Measurements from ENCODE around the gene MEST.
"Not testable (repeated sequence)": the region's sequence is repeated elsewhere in the genome, so short reads cannot be mapped to it uniquely, and the experiment has no call there.

Gene MEST

DNA sequence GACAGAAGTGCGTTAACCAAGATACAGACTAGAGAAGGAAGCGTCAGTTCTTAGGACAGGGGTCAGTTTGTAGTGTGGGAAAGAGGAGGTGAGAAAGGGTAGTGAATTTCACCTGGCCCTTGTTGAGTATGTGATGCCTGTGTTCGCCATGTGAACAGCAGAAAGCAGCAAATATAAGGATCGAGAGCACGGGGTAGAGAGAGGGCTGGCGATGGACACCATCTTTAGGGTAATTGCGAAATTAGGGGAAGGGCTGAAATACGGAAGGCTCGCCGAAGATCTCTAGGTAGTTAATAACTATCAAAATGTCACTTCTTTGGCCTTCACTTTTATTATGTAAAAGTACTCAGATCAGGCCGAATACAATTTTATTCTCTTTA, 6.2 kb upstream of the MEST start:
- no peak for DNase-seq (ENCODE audit: low read depth)

DNA sequence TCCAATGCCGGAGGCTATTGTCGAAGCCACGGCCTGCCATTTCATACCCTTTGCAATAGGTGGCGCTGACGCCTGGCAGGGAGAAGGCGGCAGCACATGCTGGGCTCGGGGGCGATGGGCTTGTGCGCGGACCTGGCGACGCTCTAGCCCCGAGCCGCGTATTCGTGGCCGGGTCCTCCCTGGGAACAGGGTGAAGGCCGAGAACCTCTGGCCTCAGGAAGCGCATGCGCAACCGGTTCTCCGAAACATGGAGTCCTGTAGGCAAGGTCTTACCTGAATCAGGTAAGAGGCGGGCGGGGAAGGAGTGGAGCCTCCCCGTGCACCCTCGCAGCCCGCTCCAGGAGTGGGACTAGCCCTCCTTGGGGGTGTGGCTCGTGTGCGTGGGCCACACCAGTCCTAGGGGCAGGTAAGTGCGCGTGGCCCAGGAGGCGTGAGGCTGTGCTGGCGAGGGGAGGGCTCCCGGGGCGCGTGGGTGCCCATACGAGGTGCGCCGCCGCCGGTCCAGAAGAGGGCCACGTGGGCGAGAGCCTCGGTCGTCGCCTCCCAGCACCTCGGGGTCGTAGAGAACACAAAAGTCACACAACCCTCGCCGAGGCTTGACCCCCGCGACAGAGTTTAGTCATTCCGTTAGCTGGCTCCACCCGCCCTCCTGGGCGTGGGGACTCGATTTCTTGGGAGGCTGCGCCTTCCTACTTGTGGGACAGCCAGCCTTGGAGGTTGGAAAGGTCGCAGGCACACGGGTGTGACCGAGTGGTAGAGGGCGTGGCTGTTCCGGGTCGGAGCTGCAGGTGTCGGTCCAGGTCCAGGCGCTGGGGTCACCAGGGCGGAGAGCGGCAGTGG, 5.6 kb upstream of the MEST start:
- DNase-seq (ENCODE audit: low read depth) = peak; percentile 41

DNA sequence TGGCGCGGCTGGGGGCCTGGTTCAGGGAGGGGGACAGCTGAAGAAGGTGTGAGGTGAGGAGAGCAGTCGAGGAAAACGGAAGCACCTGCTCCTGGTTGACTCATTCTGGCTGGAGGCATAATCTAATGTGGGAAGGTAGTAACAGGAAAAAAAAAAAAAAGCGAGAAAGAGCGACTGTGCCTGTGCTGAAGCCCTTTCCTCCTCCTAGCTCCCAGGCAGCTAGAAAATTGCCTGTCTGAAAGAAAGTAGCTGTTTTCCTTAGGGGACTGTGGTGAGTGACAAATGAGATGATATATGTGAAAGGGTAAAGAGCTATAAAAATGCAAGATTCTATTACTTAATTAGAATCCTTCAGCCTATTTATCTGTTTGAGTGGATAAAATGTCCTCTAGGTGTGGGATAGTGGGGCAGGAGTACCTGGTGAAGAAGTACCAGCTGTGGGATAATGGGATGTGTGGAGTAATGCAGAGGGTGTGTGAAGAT, 4.9 kb upstream of the MEST start:
- no peak for DNase-seq (ENCODE audit: low read depth)

GRCh38 chr7:130488392-130489139, 3.3 kb upstream of the MEST start:
- DNase-seq (ENCODE audit: low read depth) = no peak

GRCh38 chr7:130489140-130489983, 2.5 kb upstream of the MEST start:
- DNase-seq (ENCODE audit: low read depth) = no peak

GRCh38 chr7:130490311-130490791, 1.5 kb upstream of the MEST start:
- no peak for DNase-seq (ENCODE audit: low read depth)

DNA sequence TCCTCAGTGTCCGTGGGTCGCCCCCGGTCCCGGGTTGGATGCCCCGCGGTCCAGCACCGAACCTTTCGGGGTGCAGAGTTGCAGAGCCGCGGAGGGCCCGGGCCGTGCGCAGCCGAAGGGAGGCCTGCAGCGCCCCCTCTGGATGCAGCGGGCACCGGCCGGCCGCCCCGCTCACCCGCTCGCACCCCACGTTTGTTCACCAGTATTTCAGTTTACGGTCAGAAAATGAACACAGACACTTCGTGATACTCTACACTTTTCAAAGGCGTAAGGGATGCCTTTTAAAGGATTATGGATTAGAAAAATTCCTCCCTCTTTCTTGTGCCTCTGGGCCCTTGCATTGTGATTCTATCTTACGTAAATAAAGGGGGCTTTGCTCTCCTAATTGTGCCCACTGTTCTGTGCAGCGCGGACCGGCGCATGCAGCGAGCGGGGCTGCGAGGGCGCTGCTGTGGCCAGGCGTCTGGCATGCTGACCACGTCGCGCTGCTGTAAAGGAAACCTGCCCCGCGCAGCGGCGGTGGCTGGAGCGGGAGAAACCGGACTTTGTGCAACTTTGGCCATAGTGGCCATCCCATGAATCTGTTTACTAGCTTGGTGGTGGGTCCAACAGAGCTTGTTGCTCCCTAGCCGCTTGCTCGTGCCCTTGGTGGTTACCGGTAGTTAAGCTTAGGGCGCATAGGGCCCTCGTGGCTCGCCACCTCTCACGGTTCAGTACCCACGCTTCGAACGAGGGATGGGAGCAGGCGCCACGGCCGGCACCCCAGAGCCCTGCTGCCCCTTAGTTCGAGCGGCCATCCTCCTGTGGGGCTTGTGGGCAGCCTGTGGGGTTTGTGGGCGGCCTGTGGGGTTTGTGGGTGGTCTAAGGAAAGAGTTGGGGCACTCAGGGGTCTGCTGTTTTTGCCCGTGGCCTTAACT, 739 bp upstream of the MEST start:
- no peak for DNase-seq (ENCODE audit: low read depth)

DNA sequence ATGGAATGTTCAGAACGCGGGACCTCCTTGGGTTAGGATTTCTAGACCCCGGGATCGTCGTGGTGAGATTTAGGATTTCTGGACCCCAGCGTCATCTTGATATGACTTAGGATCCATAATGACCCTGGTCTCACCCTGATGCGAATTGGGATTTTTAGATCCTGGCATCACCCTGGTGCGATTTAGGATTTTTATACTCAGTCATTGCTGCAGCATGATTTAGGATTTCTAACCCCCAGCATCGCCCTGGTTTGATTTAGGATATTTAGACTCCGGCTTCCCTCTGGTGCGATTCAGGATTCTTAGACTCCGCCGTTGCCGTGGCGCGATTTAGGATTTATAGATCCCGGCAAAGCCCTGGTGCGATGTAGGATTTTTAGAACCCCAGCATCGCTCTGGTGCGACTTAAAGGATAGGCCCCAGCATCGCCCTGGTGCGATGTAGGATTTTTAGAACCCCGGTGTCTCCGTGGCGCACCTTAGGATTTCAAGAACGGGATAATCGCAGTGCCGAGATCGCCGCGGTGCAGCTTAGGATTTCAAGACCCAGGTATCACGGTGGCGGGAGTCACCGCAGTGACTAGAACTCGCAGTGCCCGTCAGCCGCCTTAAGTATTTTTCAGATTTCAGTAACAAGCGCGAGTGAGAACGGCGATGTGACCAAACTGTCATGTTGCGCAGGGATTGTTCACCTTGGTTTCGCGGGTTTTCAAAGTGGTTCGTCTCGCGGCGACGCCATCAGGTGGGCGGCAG, 814 bp downstream of the MEST start:
- DNase-seq (ENCODE audit: low read depth) = no peak

DNA sequence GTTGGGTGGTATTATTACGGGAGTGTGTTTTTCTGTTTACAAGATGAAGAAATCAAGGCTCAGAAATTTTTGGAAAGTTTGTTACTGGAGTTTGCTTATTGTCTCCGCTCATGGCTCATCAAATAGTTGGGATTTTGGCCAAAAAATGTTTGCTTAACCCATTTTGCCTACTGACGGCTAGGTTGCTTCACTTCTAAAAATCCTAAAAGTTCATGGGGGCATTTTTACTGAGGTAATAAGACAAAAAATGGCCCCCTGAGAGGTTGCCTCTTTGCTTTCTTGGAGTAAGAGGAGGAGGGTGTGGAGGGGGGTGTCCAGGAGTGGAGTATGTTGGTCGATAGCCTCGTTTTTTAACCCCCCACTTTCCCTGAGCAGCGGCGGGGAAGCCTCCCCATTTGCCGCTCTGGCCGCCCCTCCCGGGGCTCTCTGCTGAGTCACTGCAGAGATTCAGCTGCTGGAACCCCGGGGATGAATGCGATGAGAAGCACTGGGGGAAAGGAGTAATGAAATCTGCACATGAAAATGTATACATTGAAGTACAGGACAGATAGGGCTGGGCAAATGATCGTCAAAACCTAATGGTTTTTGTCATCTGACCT, 1.5 kb downstream of the MEST start:
- DNase-seq (ENCODE audit: low read depth) = no peak

DNA sequence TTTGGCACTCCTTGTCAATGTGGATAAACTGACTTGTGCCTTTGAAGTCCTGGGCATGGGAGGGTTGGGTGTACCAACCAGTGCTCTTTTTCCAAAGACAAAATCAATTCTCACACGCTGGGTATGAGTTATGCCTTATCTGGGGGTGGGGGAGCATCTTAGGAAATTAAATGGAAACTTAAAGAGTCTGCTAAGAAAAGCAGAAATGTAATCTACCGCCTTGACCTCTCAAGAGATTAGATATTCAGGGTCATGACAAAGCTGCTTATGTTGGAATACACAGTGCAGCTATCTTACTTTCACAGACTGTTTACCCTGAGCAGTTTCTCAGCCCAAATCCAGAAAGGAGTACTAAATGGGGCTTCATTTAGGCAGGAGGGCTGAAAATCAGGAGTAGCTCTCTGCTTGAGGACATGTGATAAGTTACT, 2.6 kb downstream of the MEST start:
- no peak for DNase-seq (ENCODE audit: low read depth)

DNA sequence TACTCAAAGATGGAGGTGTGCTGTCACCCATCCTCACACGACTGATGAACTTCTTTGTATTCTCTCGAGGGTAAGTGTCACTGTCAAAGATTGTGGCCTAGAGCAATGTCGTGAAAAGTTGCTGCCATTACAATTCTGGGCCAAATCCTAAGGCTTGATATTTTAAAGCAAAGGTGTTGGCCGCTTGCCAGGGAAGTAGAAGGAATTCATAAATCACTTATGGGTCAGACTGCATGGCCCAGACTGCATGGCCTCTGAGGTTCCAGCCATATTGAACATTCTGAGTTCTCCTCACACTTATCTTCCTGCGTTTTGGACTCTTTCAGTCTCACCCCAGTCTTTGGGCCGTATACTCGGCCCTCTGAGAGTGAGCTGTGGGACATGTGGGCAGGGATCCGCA, 8.6 kb downstream of the MEST start:
- no peak for DNase-seq (ENCODE audit: low read depth)

GRCh38 chr7:130500910-130501309, 9.0 kb downstream of the MEST start:
- DNase-seq (ENCODE audit: low read depth) = no peak

DNA sequence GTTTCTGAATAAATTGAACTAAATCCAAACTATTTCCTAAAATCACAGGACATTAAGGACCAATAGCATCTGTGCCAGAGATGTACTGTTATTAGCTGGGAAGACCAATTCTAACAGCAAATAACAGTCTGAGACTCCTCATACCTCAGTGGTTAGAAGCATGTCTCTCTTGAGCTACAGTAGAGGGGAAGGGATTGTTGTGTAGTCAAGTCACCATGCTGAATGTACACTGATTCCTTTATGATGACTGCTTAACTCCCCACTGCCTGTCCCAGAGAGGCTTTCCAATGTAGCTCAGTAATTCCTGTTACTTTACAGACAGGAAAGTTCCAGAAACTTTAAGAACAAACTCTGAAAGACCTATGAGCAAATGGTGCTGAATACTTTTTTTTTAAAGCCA, 13.9 kb downstream of the MEST start:
- no peak for DNase-seq (ENCODE audit: low read depth)

DNA sequence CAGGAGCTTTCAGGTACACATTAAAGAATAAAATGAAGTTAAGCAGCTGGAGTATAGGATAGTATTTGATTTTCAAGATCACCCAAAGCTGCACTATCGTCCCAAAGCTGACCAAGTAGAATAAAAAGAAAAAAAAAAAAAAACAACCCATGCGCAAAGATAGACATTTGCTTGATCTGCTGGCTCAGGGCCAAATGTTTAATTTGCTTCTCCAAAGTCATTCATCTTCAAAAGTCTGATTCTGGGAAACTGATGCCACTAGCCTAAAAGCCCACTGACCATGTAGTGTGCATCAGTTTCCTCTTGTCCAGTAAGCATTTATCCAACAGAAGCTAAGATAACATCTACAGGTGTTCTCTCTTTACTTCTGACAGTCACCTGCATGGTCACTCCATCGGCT, 14.5 kb downstream of the MEST start:
- no peak for DNase-seq (ENCODE audit: low read depth)

GRCh38 chr7:130512038-130512437, 20.2 kb downstream of the MEST start:
- not testable (repeated sequence) for DNase-seq (ENCODE audit: low read depth)

DNA sequence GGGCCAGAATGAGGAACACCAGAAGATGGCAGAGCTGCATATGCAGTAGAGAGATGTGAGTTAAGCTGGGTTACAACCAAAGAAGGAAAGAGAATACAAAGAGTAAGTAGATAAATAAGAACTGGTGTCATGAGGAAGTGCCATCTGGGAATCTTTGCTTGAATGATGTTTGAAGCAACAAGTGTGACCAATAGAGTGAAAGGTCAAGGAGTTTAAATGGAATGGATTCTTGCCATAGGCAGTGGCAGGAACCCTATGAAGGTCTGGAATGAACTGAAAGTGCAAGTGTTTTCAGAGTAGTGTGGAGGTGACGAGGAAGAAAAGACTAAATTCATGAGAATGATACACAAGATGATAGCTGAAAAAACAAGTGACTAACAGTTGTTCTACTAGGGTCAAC, 21.6 kb downstream of the MEST start:
- DNase-seq (ENCODE audit: low read depth) = no peak

DNA sequence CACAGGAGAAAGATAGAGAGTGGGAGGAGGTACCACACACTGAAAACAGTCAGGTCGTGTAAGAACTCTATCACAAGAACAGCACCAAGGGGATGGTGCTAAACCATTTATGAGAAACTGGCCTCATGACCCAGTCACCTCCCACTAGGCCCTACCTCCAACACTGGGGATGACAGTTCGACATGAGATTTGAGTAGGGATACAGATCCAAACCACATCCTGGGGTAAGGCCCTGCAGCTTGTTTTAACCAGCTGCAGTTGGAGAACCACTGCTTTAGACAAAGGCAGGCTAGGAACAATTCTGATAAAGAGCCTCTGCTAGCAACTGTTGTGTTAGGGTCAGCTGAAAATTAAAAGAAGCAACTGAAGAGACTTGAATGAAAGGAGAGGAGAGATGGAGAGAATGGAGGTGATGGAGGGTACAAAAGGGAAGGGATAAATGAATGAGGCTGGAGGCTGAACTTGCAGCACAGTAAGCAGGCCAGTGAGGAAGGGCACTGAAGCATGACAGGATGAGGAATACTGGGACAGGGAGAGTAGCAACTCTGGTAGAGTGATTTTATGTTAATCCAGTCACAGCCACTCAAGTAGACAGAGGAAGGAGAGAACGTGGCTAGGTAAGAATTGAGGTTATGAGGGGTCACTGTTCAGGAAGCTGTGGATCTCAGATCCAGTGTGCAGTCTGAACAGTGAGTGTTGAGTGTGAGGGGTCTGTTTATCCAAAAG, 23.6 kb downstream of the MEST start:
- DNase-seq (ENCODE audit: low read depth) = no peak

GRCh38 chr7:130521258-130521951, 29.5 kb downstream of the MEST start:
- no peak for DNase-seq (ENCODE audit: low read depth)
